TTC549 (cell line): ENCODE measurements around the gene SKI.

Experiments used
- FAIRE-seq: peaks from 2 replicates; lab custom pipeline; 2012; peaks lifted over from hg19 to GRCh38; lab: Jason Lieb, UNC

Gene SKI

DNA sequence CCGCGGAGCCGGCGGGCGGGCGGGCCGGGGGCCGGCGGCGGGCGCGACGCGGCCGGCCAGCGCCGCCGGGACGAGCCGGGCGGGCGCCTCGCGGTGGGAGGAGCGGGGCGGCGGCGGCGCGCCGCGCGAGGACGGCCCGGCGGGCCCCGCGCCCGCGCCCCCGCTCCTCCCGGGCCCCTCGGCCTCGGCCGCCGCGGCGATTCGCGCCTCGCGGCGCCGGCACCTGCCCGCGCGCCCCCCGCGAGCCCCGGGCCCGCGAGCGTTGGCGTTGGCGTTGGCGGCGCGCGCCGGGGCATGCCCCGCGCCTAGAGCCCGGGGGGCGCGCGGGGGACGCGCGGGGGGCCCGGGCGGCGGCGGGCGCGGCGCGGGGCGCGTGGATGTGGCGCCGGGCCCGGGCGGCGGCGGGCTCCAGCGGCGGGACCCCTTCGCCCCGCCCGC, at the start of gene SKI:
TSS of gene SKI (plus strand) at position 163 of the 438 bp plus-strand sequence. CDS start 448 bp downstream, outside the sequence.
- FAIRE-seq = no peak

GRCh38 chr1:2178875-2179274, 49.2 kb upstream of the SKI start:
- FAIRE-seq = no peak

GRCh38 chr1:2179283-2180013, 48.7 kb upstream of the SKI start:
- no peak for FAIRE-seq

- FAIRE-seq = no peak
Observed at GRCh38 chr1:2180297-2181245, 47.5 kb upstream of the SKI start.

- no peak for FAIRE-seq
Observed at GRCh38 chr1:2181271-2181670, 46.8 kb upstream of the SKI start.

DNA sequence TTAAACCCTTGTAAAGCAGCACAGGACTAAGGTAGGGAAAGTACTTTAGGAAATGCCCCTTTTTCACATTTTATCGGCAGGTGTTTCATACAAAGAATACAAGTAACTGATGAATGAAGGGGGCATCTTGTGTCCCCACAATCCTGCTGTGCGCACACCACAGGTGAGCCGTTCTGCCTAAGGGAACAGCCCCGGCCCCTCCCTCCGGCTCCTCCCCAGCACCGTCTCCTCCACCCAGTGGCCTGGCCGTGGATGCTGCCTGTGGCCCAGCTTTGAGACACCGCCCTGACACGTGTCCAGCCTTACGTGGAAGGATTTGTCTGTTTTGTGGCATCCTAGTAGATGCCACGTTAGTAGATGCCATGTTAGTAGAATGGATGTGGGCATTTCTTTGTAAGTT, 46.4 kb upstream of the SKI start:
- no peak for FAIRE-seq

DNA sequence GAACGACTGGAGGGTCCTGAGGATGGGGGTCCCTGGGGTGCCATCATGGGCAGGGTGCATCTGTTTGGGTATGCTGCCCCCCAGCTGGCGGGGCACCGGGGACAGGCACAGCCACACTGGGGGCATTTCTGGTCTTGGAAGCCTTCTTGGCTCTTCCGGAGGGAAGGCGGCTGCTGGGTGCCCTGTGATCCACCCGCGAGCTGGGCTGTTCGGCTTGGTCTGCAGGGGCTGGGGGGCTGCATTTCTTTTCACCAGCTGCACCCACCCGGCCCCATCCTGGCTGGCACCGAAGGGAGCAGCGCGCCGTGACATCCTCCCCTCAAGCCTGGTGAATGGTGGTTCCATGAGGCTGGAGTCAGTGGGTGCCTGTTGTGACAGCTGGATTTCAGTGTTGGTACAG, 45.7 kb upstream of the SKI start:
- no peak for FAIRE-seq

DNA sequence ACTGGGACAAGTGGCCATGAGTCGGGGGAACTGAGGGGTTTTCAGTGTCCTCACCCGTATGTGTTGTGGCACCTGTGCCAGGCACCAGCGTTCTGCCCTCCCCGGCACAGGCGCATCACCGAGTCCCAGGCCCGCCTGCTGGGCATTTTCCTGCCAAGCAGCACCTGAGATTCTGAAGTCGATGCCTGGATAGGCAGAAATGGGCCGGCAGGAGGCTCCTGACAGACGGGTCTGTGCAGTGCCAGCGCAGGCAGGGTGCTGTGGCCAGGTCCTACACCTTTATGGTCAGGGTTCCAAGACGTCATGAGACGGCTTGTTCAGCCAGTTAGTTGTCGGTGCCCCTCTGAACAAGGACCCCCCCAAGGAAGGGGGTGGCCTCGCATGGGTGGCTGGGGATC, 44.2 kb upstream of the SKI start:
- no peak for FAIRE-seq

GRCh38 chr1:2184531-2184930, 43.6 kb upstream of the SKI start:
- FAIRE-seq = no peak

GRCh38 chr1:2184934-2185333, 43.2 kb upstream of the SKI start:
- FAIRE-seq = no peak

- FAIRE-seq = no peak
Observed at GRCh38 chr1:2185880-2186855, 42.0 kb upstream of the SKI start.

DNA sequence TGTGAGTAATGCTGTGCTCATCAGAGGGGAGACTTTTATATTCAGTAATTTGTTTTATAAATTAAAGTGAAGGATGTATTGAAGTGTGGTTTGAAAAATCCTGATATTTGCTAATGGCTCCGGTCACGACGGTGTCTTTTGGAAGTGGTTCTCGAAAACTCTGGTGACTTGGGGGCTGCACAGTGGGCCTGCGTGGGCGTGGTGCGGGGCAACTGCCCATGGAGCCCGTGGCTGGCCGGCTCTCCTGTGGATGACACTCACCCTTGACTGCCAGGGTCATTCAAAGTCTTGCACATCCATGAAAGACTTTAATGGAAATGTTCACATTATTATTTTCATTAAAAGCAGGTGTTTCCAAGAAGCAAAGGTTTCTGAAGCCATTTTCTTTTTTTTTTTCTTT, 41.2 kb upstream of the SKI start:
- no peak for FAIRE-seq

DNA sequence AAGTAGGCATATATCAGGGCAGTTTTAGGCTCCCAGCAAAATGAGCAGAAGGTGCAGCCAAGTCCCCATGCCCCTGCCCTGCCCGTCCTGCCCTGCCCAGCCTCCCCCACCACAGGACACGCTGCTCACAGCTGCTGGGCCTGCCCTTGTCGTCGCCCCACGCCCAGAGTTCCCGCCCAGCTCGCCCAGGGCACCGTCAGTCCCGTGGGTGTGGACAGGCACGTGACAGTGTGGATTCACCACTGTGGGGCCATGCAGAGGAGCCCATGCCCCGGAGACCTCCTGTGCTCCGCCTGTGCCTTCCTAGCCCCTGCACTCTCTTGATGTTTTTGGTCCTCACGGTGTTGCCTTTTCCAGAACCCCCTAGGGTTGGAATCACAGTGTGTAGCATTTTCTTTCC, 40.5 kb upstream of the SKI start:
- no peak for FAIRE-seq

DNA sequence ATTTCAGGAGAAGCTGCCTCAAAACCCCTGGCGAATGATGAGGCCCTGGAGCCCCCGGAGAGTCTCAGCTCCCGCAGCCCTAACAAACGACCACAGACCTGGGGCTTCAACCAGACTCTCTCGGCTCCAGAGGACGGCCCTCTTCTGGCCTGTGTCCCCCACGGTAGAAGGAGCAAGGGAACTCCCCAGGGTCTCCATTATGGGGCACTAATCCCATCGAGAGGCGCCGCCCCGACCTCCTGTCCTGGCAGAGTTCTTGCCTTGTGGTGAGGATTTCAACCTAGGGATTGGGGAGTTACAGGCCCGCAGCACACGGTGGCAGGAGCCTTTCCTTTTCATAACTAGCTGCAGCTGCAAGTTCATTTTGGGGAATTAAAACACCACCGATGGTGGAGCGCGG, 39.8 kb upstream of the SKI start:
- FAIRE-seq = no peak

DNA sequence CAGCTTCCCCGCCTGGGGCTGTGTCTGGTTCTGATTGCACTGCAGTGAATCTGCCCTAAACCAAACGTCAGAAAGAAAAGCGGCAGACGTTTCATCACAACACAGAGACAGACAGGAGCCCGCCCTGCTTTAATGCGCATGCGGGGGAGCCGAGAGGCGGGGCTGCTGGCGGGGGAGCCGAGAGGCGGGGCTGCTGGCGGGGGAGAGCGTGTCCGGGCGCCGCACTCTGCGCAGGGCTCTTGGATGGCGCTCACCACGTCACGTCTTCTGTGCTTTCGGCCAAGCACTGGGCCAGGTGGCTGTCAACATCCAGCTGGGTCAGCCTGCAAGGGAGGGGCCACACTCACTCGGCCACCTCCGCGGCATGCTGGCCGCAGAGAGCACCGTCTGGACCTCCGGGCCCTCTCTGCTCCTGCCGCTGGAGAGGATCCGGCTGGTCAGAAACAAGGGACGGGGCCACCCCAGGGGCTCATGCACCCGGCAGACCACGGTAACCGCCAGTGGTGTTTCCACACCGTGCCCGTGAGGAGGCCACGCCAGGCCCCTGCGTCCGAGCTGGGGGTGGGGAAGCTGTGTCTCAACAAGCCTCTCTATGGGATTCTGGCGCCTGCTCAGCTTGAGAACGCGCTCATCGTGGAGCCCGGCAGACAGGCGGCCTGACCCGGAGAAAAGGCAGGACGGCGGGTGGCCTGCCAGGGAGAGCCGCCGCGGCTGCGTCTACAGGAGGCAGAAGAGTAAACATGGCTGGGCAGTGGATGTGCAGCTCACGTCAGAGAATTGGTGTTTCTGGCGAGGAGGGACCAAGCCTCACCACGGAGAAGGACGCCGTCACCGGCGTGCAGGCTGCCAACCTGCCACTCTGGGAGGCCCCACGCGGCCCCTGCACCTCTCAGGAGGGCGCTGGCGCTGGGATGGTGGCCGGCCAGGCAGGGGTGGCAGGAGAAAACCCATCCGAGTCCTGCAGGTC, 38.4 kb upstream of the SKI start:
- peak; percentile 85 for FAIRE-seq

GRCh38 chr1:2190491-2190976, 37.6 kb upstream of the SKI start:
- FAIRE-seq = no peak

- FAIRE-seq = no peak
Observed at GRCh38 chr1:2192031-2192995, 35.8 kb upstream of the SKI start.

GRCh38 chr1:2193514-2194281, 34.4 kb upstream of the SKI start:
- FAIRE-seq = no peak
